Kidney epithelial cell (primary cell): Measurements from ENCODE around the gene RPS26. TPM values are rescaled to one million over a fixed set of nuclear protein-coding genes. Genes with fewer than 3 reads are reported as not detected.

Experiments
- DNase-seq: peaks from one replicate; pipeline ENCODE4 v3.0.0-alpha.2; 2010; ENCODE audit warnings: low read depth
- H3K27me3 ChIP-seq: 2 replicates; pipeline ENCODE4 v1.6.0; 2011; ENCODE audit warnings: low read length; ENCODE audit not compliant: control insufficient read depth, insufficient read depth
- H3K36me3 ChIP-seq: 2 replicates; pipeline ENCODE4 v1.5.1; 2011; ENCODE audit warnings: low read length; ENCODE audit not compliant: control insufficient read depth, insufficient read depth
- H3K4me3 ChIP-seq: 2 replicates; pipeline ENCODE4 v1.5.1; 2011; ENCODE audit warnings: low read depth, mild to moderate bottlenecking, control low read depth, low read length
- CTCF ChIP-seq: IDR thresholded peaks from 2 replicates; pipeline ENCODE4 v1.5.1; 2011; ENCODE audit warnings: mild to moderate bottlenecking, moderate library complexity, low read length, control low read depth, inconsistent platforms; ENCODE audit not compliant: insufficient read depth, poor library complexity, severe bottlenecking
- total RNA-seq: library from RNA; depleted of rRNA; stranded (reverse); fragments of >200 nt; gene quantifications from 2 replicates; pipeline ENCODE4 v1.2.3, GENCODE V29; 2015

Gene RPS26
- total RNA-seq, 1 donor from 2014 or later, result 1,382 TPM

DNA sequence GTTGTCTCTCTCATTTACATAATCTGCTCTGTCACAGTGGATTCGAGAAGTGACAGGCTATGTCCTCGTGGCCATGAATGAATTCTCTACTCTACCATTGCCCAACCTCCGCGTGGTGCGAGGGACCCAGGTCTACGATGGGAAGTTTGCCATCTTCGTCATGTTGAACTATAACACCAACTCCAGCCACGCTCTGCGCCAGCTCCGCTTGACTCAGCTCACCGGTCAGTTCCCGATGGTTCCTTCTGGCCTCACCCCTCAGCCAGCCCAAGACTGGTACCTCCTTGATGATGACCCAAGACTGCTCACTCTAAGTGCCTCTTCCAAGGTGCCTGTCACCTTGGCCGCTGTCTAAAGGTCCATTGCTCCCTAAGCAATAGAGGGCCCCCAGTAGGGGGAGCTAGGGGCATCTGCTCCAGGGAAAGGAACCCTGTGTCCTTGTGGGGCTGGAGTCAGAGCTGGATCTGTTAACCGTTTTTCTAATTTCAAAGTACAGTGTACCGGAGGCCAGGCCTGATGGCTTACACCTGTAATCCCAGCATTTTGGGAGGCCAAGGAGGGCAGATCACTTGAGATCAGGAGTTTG, 43.3 kb downstream of the RPS26 start:
- Histone ChIP-seq H3K36me3 (no peaks in the 10 kb centered on the region), H3K4me3 (no peak overlapping the region), H3K27me3 (peaks cover 7% of the 10 kb centered on the region)
- DNase-seq, result no peak
- TF ChIP-seq CTCF, result peak; percentile 26

- no peak for DNase-seq
- H3K36me3 ChIP-seq, result no peaks in the 10 kb centered on the region
- no peak overlapping the region for H3K4me3 ChIP-seq
- H3K27me3 ChIP-seq, result no peaks in the 10 kb centered on the region
- TF ChIP-seq CTCF, result no peak
Measured at GRCh38 chr12:56086096-56086495, 44.4 kb downstream of the RPS26 start.

DNA sequence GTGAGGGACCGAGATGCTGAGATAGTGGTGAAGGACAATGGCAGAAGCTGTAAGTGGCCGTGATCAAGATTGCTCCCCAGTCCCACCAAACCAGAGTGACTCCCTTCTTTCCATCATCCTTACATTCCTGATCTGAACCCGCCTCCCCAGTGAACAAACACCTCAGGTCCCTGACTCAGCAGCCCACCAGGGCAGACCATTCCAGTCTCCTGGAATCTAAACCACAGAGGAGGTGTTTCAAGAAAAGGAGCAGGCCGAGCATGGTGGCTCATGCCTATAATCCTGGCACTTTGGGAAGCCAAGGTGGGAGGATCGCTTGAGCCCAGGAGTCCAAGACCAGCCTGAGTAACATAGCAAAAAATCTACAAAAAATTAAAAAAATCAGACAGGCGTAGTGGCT, 44.9 kb downstream of the RPS26 start:
- no peak overlapping the region for H3K4me3 ChIP-seq
- no peak for DNase-seq

DNA sequence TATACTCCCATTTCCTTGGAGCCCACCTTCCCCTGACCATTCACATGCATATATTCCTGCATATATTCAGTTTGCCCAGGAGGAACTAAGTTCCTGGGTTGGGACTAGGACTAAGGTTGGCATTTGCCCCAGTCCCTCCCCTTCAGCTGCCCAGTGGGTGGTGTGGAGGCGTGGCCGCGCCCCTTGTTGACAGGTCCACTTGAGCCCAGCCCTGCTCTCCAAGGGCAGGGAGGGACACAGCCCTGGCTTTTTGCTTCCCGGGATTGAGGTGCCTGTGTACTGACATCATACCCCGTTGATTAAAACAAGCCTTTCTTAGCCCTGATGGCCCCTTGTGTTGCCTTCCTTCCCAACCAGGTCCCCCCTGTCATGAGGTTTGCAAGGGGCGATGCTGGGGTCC, 45.5 kb downstream of the RPS26 start:
- no peak for DNase-seq
- Histone ChIP-seq H3K27me3 (no peaks in the 10 kb centered on the region), H3K36me3 (no peaks in the 10 kb centered on the region), H3K4me3 (no peak overlapping the region)
- TF ChIP-seq CTCF, result no peak

More for the DNA sequence above, 44.9 kb downstream of the RPS26 start:
- TF ChIP-seq CTCF, result no peak
- no peaks in the 10 kb centered on the region for H3K36me3 ChIP-seq
- no peaks in the 10 kb centered on the region for H3K27me3 ChIP-seq

Other genes starting within 250 kb of the RPS26 start
- 123 and 141 TPM in 2 replicates for gene SARNP, start 224.2 kb upstream of the RPS26 start, total RNA-seq
- 37.0 and 42.6 TPM in 2 replicates for gene ORMDL2, start 223.9 kb upstream of the RPS26 start, total RNA-seq
- 35.3 and 36.9 TPM in 2 replicates for gene DNAJC14, start 212.3 kb upstream of the RPS26 start, total RNA-seq
- 0.07 and 0.08 TPM in 2 replicates for gene MMP19, start 199.0 kb upstream of the RPS26 start, total RNA-seq
- 43.5 and 47.6 TPM in 2 replicates for gene PYM1, start 114.0 kb upstream of the RPS26 start, total RNA-seq
- 59.4 and 60.9 TPM in 2 replicates for gene DGKA, start 110.8 kb upstream of the RPS26 start, total RNA-seq
- 0.96 and 1.1 TPM in 2 replicates for gene PMEL, start 75.9 kb upstream of the RPS26 start, total RNA-seq
- gene CDK2, start 75.1 kb upstream of the RPS26 start, total RNA-seq, result 21.4 and 23.2 TPM in 2 replicates
- 78.2 and 81.0 TPM in 2 replicates for gene RAB5B, start 67.8 kb upstream of the RPS26 start, total RNA-seq
- 12.0 and 18.0 TPM in 2 replicates for gene SUOX, start 44.6 kb upstream of the RPS26 start, total RNA-seq
- gene IKZF4, start 20.9 kb upstream of the RPS26 start, total RNA-seq, result 5.7 and 5.8 TPM in 2 replicates
- gene ERBB3, start 38.2 kb downstream of the RPS26 start, total RNA-seq, result 12.3 and 17.3 TPM in 2 replicates
- gene PA2G4, start 62.6 kb downstream of the RPS26 start, total RNA-seq, result 149 and 179 TPM in 2 replicates
- 2,735 and 3,237 TPM in 2 replicates for gene RPL41, start 74.7 kb downstream of the RPS26 start, total RNA-seq
- 3.0 and 4.7 TPM in 2 replicates for gene ZC3H10, start 76.3 kb downstream of the RPS26 start, total RNA-seq
- 213 and 309 TPM in 2 replicates for gene ESYT1, start 86.3 kb downstream of the RPS26 start, total RNA-seq
- 95.2 and 107 TPM in 2 replicates for gene MYL6B, start 110.7 kb downstream of the RPS26 start, total RNA-seq
- 1,283 and 1,365 TPM in 2 replicates for gene MYL6, start 116.4 kb downstream of the RPS26 start, total RNA-seq
- 33.7 and 40.5 TPM in 2 replicates for gene SMARCC2, start 147.6 kb downstream of the RPS26 start, total RNA-seq
- gene RNF41, start 180.0 kb downstream of the RPS26 start, total RNA-seq, result 77.4 and 94.0 TPM in 2 replicates
- gene NABP2, start 182.4 kb downstream of the RPS26 start, total RNA-seq, result 38.9 and 47.6 TPM in 2 replicates
- gene SLC39A5, start 188.1 kb downstream of the RPS26 start, total RNA-seq, result 0.08 TPM in 1 of 2 replicates, not detected in the other
- gene ANKRD52, start 216.5 kb downstream of the RPS26 start, total RNA-seq, result 38.8 and 45.2 TPM in 2 replicates
- gene COQ10A, start 225.0 kb downstream of the RPS26 start, total RNA-seq, result 13.7 and 14.6 TPM in 2 replicates